Kidney (tissue), 14 donors: Measurements from ENCODE around the gene TNPO2. TPM values are rescaled to one million over a fixed set of nuclear protein-coding genes. Genes with fewer than 3 reads are reported as not detected.

ENCODE experiments used
- DNase-seq, 5 donors: peaks; one replicate each; pipeline ENCODE4 v3.0.0-alpha.2; 2013 to 2020
- FAIRE-seq: peaks from 2 replicates; lab custom pipeline; 2012; peaks lifted over from hg19 to GRCh38; lab: Jason Lieb, UNC
- H3K27ac ChIP-seq, 2 donors: one replicate each; pipeline ENCODE4 v1.7.0; 2013; ENCODE audit warnings: low read depth in 2 of 2, low read length in 2 of 2, inconsistent platforms in 1 of 2
- H3K27me3 ChIP-seq: one replicate; pipeline ENCODE4 v1.7.1; 2013; ENCODE audit warnings: low read length, inconsistent platforms; ENCODE audit not compliant: control insufficient read depth, insufficient read depth
- H3K36me3 ChIP-seq, 3 donors: one replicate each; pipeline versions ENCODE4 v1.7.0 to v1.7.1; 2013; ENCODE audit warnings: low read length in 3 of 3, control low read depth in 1 of 3, inconsistent platforms in 1 of 3; ENCODE audit not compliant: insufficient read depth in 3 of 3, control insufficient read depth in 2 of 3
- H3K4me1 ChIP-seq, 3 donors: one replicate each; pipeline versions ENCODE4 v1.7.0 to v1.7.1; 2013; ENCODE audit warnings: low read length in 3 of 3, inconsistent platforms in 1 of 3, low read depth in 1 of 3; ENCODE audit not compliant: control insufficient read depth in 2 of 3, insufficient read depth in 2 of 3
- H3K4me3 ChIP-seq, 3 donors: one replicate each; pipeline versions ENCODE4 v1.7.0 to v1.8.1; 2013; ENCODE audit warnings: low read length in 3 of 3, control low read depth in 1 of 3, inconsistent platforms in 1 of 3
- H3K9ac ChIP-seq, 3 donors: one replicate each; pipeline versions ENCODE4 v1.7.0 to v1.7.1; 2013; ENCODE audit warnings: low read length in 3 of 3, control low read depth in 1 of 3, inconsistent platforms in 1 of 3
- H3K9me3 ChIP-seq, 3 donors: one replicate each; pipeline versions ENCODE4 v1.7.0 to v1.7.1; 2013; ENCODE audit warnings: low read length in 3 of 3, control low read depth in 1 of 3, inconsistent platforms in 1 of 3; ENCODE audit not compliant: control insufficient read depth in 2 of 3, insufficient read depth in 1 of 3
- CTCF ChIP-seq: IDR thresholded peaks from 3 replicates; pipeline ENCODE4 v1.5.1; 2012; ENCODE audit warnings: mild to moderate bottlenecking, moderate library complexity, borderline replicate concordance; ENCODE audit not compliant: insufficient read depth; ENCODE audit errors: extremely low read depth
- intact Hi-C: fragments of 100-400 bp; cut with DNase I; formaldehyde crosslinking; loops from one replicate; pipeline ENCODE4 v1.11.1; 2022
- polyA plus RNA-seq: library from polyadenylated mRNA; stranded (reverse); fragments of 350-450 nt; fragmentation: Illumina TruSeq; extraction: RNeasy Lipid Tissue Mini Kit (QIAGEN cat#74804); gene quantifications from one replicate; pipeline ENCODE4 v1.2.3, GENCODE V29; 2014; ENCODE audit warnings: low read depth, low replicate concordance; ENCODE audit not compliant: insufficient read depth
- total RNA-seq: library from RNA; stranded (reverse); fragmentation: NEBNext Ultra II Directional; extraction: Animal tissue kit (Norgen Biotek cat#: 25700); gene quantifications from one replicate; pipeline ENCODE4 v1.2.1, GENCODE V29; 2021
- donor health status: control.
- donor health status: control.
- donor health status: control.
- donor health status: control.
- donor health status: control.
- donor health status: DM: yes; HTN: yes; CAD: no.
- donor health status: Normal renal cell carcinoma (clear cell type).

The TNPO2 gene
- total and polyA plus RNA-seq, 2 donors from 2014 or later, result 20.5 to 62.7 TPM

GRCh38 chr19:12675399-12675798, 48.3 kb downstream of the TNPO2 start:
- no peak for TF ChIP-seq CTCF
- Histone ChIP-seq H3K9me3 (no peaks in the 10 kb centered on the region), H3K4me3 (no peak overlapping the region), H3K9ac (no peak overlapping the region), H3K27me3 (no peaks in the 10 kb centered on the region), H3K4me1 (peaks cover 0 to 8% (median 0%) of the 10 kb centered on the region in 3 donors), H3K36me3 (peaks cover 13 to 44% (median 28%) of the 10 kb centered on the region in 3 donors), H3K27ac (no peak overlapping the region)
- DNase-seq (no peak), FAIRE-seq (no peak)
- intact Hi-C loops, result loop anchor here (10.0 kb wide), 1 partner anchor 119 kb away; the partner anchor contains the start of gene JUNB

GRCh38 chr19:12672744-12673143, 51.0 kb downstream of the TNPO2 start:
- Histone ChIP-seq H3K27me3 (no peaks in the 10 kb centered on the region), H3K4me3 (no peak overlapping the region), H3K9me3 (no peaks in the 10 kb centered on the region), H3K27ac (no peak overlapping the region), H3K36me3 (peaks cover 9 to 29% (median 17%) of the 10 kb centered on the region in 3 donors), H3K4me1 (peaks cover 0 to 22% (median 9%) of the 10 kb centered on the region in 3 donors), H3K9ac (no peak overlapping the region)
- no peak for FAIRE-seq
- DNase-seq, result no peak
- intact Hi-C loops, result loop anchor here (10.0 kb wide), 1 partner anchor 122 kb away; the partner anchor contains the start of gene JUNB
- no peak for TF ChIP-seq CTCF

- Histone ChIP-seq H3K27me3 (no peaks in the 10 kb centered on the region), H3K36me3 (peaks cover 3 to 12% (median 8%) of the 10 kb centered on the region in 3 donors), H3K27ac (peak overlapping the region in 1 of 2 donors; percentile 99), H3K4me3 (peak overlapping the region; percentile 77 to 93 (median 84)), H3K9me3 (no peaks in the 10 kb centered on the region), H3K4me1 (peaks cover 0 to 29% (median 18%) of the 10 kb centered on the region in 3 donors), H3K9ac (peak overlapping the region; percentile 59 to 91 (median 90))
- DNase-seq (no peak), FAIRE-seq (no peak)
- TF ChIP-seq CTCF, result no peak
- intact Hi-C loops, result loop anchor here (10.0 kb wide), 1 partner anchor 124 kb away; the partner anchor contains the start of gene JUNB
Measured at GRCh38 chr19:12670159-12670928, 53.4 kb downstream of the TNPO2 start.
